ENCODE results near the gene TULP4. TPM values are rescaled to one million over a fixed set of nuclear protein-coding genes. Genes with fewer than 3 reads are reported as not detected.
"Not testable (repeated sequence)": the region's sequence is repeated elsewhere in the genome, so short reads cannot be mapped to it uniquely, and the experiment has no call there.

Gene TULP4
- total RNA-seq, 1 experiment from 2014 or later = 64.6 TPM

GRCh38 chr6:158524311-158524710 is 212.0 kb downstream of the TULP4 start:
- Mint-ChIP-seq H3K4me1 (peaks cover 3 to 4% of the 10 kb centered on the region in 2 experiments; a peak in 3 of 4 replicates), H3K4me3 (no peak overlapping the region), H3K9me3 (peaks cover 15 to 17% of the 10 kb centered on the region in 2 experiments), H3K27ac (peak overlapping the region in 1 of 3 experiments; percentile 4; a peak in 1 of 7 replicates), H3K27me3 (ENCODE audit: low read depth) (peaks cover 39% of the 10 kb centered on the region), H3K36me3 (ENCODE audit: insufficient read depth in 1 of 3, low read depth in 3 of 3) (no peaks in the 10 kb centered on the region)
- no peak overlapping the region for H3K18ac ChIP-seq (ENCODE audit: insufficient read length, low read depth, low read length)
- no peak overlapping the region for H2BK20ac ChIP-seq (ENCODE audit: low read depth, low read length, poor library complexity, severe bottlenecking)
- H2BK120ac ChIP-seq (ENCODE audit: low read depth, low read length, poor library complexity, severe bottlenecking) = no peak overlapping the region
- no peak overlapping the region for H3K27ac ChIP-seq (ENCODE audit: insufficient read length, low read depth, low read length)
- H3K9ac ChIP-seq (ENCODE audit: extremely low read depth, insufficient read length, low read length) = no peak overlapping the region
- H2BK15ac ChIP-seq (ENCODE audit: low read depth, low read length) = no peak overlapping the region
- no peak overlapping the region for H2AFZ ChIP-seq (ENCODE audit: low read length)
- H3K4me2 ChIP-seq (ENCODE audit: insufficient read depth, insufficient read length, low read length) = no peak overlapping the region
- H3K79me2 ChIP-seq (ENCODE audit: insufficient read depth, low read length) = no peaks in the 10 kb centered on the region
- no peaks in the 10 kb centered on the region for H3K79me1 ChIP-seq (ENCODE audit: insufficient read depth, low read depth, low read length, poor library complexity, severe bottlenecking)
- H2AK5ac ChIP-seq (ENCODE audit: insufficient read length, low read length) = no peak overlapping the region
- H3K23ac ChIP-seq (ENCODE audit: insufficient read length, low read depth, low read length) = no peak overlapping the region
- no peaks in the 10 kb centered on the region for H3K23me2 ChIP-seq (ENCODE audit: insufficient read length, low read depth, low read length, poor library complexity, severe bottlenecking)
- H3K56ac ChIP-seq (ENCODE audit: insufficient read length, low read depth, low read length) = no peak overlapping the region
- H3K4ac ChIP-seq (ENCODE audit: low read depth, low read length) = no peak overlapping the region
- H4K5ac ChIP-seq (ENCODE audit: insufficient read length, low read depth, low read length) = no peak overlapping the region
- H2BK5ac ChIP-seq (ENCODE audit: insufficient read length, low read length) = no peak overlapping the region
- no peak overlapping the region for H3K14ac ChIP-seq (ENCODE audit: insufficient read depth, low read length)
- H3T11ph ChIP-seq (ENCODE audit: low read length) = no peak overlapping the region
- no peak overlapping the region for H4K8ac ChIP-seq (replicated peaks; ENCODE audit: insufficient read length, low read depth, low read length)
- no peak overlapping the region for H4K91ac ChIP-seq (ENCODE audit: insufficient read length, low read depth, low read length)
- DNase-seq = peak; percentile 14
- H4K20me1 ChIP-seq (ENCODE audit: control insufficient read depth, insufficient read depth, insufficient read length) = no peaks in the 10 kb centered on the region
- no CpG with 5 or more reads among the region's 15 CpGs for WGBS (ENCODE audit: extremely low coverage, insufficient read length, low lambda C conversion rate)
- H3K27me3 ChIP-seq (ENCODE audit: insufficient read depth, low read length) = no peaks in the 10 kb centered on the region
- H2BK12ac ChIP-seq (ENCODE audit: insufficient read length, low read depth, low read length) = no peak overlapping the region
- H3K4me1 ChIP-seq (ENCODE audit: insufficient read depth, low read length) = no peaks in the 10 kb centered on the region
- no peaks in the 10 kb centered on the region for H3K9me3 ChIP-seq (ENCODE audit: control insufficient read depth, low read depth, low read length)
- TF ChIP-seq CTCF (conservative IDR thresholded peaks at IDR 0.05) = no peak

- H3K27ac ChIP-seq (ENCODE audit: insufficient read length, low read depth, low read length); H2AFZ ChIP-seq (ENCODE audit: low read length); H3K23me2 ChIP-seq (ENCODE audit: insufficient read length, low read depth, low read length, poor library complexity, severe bottlenecking); H2BK20ac ChIP-seq (ENCODE audit: low read depth, low read length, poor library complexity, severe bottlenecking); H3K23ac ChIP-seq (ENCODE audit: insufficient read length, low read depth, low read length); H4K5ac ChIP-seq (ENCODE audit: insufficient read length, low read depth, low read length); H4K20me1 ChIP-seq (ENCODE audit: control insufficient read depth, insufficient read depth, insufficient read length); H3K4ac ChIP-seq (ENCODE audit: low read depth, low read length); H3K27ac Mint-ChIP-seq; H2BK5ac ChIP-seq (ENCODE audit: insufficient read length, low read length); H3K56ac ChIP-seq (ENCODE audit: insufficient read length, low read depth, low read length); H3K9me3 ChIP-seq (ENCODE audit: control insufficient read depth, low read depth, low read length); H3T11ph ChIP-seq (ENCODE audit: low read length); H3K27me3 ChIP-seq (ENCODE audit: insufficient read depth, low read length); H2AK5ac ChIP-seq (ENCODE audit: insufficient read length, low read length); H3K4me2 ChIP-seq (ENCODE audit: insufficient read depth, insufficient read length, low read length); H3K18ac ChIP-seq (ENCODE audit: insufficient read length, low read depth, low read length); H3K79me1 ChIP-seq (ENCODE audit: insufficient read depth, low read depth, low read length, poor library complexity, severe bottlenecking); H4K8ac ChIP-seq (replicated peaks; ENCODE audit: insufficient read length, low read depth, low read length); H3K9ac ChIP-seq (ENCODE audit: extremely low read depth, insufficient read length, low read length); H2BK15ac ChIP-seq (ENCODE audit: low read depth, low read length); H4K91ac ChIP-seq (ENCODE audit: insufficient read length, low read depth, low read length); DNase-seq; H3K36me3 Mint-ChIP-seq (ENCODE audit: insufficient read depth in 1 of 3, low read depth in 3 of 3); H3K4me1 Mint-ChIP-seq; H3K4me3 Mint-ChIP-seq; H2BK120ac ChIP-seq (ENCODE audit: low read depth, low read length, poor library complexity, severe bottlenecking); H3K4me1 ChIP-seq (ENCODE audit: insufficient read depth, low read length); H3K79me2 ChIP-seq (ENCODE audit: insufficient read depth, low read length); H2BK12ac ChIP-seq (ENCODE audit: insufficient read length, low read depth, low read length); H3K14ac ChIP-seq (ENCODE audit: insufficient read depth, low read length): not testable (repeated sequence)
- Mint-ChIP-seq H3K27me3 (ENCODE audit: low read depth) (peaks cover 41% of the 10 kb centered on the region), H3K9me3 (peaks cover 15 to 17% of the 10 kb centered on the region in 2 experiments)
- no CpG with 5 or more reads among the region's 1 CpG for WGBS (ENCODE audit: extremely low coverage, insufficient read length, low lambda C conversion rate)
Measured at GRCh38 chr6:158527858-158528257, 215.6 kb downstream of the TULP4 start.

All from H9 (cell line).